OCI-LY3 (cell line): ENCODE measurements around the gene RERE.

ENCODE experiments used
- EZH2phosphoT487 ChIP-seq: fragments of 200-600 bp; shearing (Covaris generic); IDR thresholded peaks from 2 replicates; pipeline ENCODE4 v1.6.1; 2018; ENCODE audit warnings: antibody characterized with exemption, mixed run types, low read depth
- TF ChIP-seq, protein P1 (sequence below): fragments of 200-600, 300-600 bp; sonication (generic); IDR thresholded peaks from 2 replicates; pipeline ENCODE4 v1.5.1; 2014; ENCODE audit warnings: antibody characterized with exemption, low read length, low read depth

DNA sequence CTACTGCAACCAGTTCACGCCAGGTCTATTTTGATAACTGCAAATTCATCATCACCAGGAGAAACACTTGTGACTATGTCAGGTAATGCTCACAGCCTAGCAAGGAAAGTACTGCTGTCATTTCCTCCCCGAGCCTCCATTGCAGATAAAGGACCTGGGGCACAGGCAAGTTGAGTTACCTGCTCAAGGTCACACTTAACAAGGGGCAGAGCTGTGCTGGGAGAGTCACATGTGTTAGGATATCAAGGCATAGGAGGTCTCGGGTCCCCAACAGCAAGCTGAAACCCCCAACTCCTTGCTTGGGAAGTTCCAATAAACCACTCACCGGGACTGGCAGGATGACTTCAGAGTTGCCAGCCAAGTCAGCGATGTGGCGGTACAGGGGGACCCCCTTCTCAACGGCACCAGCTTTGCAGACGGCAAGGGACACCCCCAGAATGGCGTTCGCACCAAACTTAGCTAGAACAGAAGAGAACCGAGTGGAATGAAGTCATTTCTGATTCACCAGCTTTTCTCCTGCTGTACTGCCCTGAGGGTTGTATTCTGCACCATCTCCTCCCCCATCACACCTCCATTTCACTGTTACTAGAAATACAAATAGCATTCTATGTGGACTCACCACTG is 49.5 kb upstream of the RERE start:
- TF ChIP-seq, protein P1, sequence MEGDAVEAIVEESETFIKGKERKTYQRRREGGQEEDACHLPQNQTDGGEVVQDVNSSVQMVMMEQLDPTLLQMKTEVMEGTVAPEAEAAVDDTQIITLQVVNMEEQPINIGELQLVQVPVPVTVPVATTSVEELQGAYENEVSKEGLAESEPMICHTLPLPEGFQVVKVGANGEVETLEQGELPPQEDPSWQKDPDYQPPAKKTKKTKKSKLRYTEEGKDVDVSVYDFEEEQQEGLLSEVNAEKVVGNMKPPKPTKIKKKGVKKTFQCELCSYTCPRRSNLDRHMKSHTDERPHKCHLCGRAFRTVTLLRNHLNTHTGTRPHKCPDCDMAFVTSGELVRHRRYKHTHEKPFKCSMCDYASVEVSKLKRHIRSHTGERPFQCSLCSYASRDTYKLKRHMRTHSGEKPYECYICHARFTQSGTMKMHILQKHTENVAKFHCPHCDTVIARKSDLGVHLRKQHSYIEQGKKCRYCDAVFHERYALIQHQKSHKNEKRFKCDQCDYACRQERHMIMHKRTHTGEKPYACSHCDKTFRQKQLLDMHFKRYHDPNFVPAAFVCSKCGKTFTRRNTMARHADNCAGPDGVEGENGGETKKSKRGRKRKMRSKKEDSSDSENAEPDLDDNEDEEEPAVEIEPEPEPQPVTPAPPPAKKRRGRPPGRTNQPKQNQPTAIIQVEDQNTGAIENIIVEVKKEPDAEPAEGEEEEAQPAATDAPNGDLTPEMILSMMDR: no peak
- TF ChIP-seq EZH2phosphoT487: no peak
